ENCODE data around the gene C2CD2.
"Not testable (repeated sequence)": the region's sequence is repeated elsewhere in the genome, so short reads cannot be mapped to it uniquely, and the experiment has no call there.

C2CD2 gene

DNA sequence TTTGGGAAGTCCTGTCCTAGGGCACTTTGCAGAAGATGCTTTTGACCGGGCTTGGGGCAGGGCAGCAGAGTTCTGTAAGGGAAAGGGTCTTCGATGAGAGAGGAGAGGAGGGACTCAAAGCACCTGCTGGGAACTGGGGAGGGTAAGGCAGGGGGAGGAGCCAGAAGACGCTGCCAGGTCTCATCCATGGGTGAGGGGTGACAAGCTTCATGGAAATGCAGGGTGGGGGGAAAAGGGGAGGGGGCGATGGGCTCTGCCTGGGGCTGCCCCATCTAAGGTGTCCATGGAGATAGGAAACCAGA, 20.9 kb upstream of the C2CD2 start:
- no peak for DNase-seq

DNA sequence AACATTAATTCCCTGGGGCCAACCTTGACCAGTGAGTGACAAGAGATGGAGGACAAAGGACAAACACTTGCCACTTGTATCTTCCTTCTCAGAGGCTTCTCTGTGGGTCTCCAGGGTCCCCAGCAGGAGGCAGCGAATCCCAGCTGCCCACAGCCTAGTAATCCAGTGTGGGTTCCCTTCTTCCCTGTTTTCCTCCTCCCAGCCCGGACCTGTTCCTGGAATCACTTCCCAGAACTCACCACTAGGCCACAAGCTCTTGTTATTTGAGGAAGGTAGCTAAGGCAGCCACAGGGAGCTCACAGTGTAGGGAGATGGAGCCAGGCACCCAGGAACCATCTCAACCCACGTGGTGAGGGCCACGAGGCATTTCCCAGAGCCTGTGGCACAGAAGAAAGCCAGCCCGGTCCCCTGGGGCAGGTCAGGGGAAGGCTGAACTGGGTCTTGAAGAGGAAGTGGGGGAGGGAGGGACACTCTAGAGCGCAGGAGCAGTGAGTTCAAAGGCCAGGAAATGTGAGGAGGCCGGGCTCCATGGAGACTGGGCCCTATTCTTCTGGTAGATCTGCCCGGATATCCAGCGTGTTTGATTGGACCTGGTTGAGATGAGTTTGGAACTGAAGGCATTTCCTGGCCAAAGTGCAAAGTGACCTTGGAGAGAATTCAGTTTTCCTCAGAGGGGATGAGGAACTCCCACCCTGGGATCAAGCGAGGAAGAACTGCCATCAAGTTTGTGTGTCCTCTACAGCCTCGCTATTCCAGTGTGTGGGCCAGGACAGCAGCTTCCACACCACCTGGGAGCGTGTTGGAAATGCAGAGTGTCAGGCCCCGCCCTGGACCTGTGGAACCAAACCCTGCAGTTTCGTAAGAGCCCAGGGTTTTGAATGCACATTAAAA, 20.3 kb upstream of the C2CD2 start:
- peak; percentile 42 for DNase-seq

DNA sequence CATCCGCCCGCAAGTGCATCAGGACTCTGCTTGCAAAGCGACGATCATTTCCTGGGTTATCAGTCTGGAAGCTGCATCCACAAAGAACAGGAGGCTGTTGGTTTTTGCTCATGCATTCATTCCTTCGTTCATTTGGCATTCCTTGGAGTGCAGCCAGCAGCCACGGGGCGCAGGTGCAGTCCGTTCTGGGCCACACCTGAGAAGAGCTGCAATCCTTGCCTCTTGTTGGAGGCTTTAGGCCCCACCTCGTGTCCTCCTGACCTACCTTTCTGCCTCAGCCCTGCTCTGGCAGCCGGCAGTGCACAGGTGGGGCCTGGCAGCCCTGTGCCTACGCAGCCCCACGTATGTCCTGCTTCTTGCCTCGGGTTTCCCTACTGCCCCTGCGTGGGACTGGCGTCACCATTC, 19.6 kb upstream of the C2CD2 start:
- no peak for DNase-seq

DNA sequence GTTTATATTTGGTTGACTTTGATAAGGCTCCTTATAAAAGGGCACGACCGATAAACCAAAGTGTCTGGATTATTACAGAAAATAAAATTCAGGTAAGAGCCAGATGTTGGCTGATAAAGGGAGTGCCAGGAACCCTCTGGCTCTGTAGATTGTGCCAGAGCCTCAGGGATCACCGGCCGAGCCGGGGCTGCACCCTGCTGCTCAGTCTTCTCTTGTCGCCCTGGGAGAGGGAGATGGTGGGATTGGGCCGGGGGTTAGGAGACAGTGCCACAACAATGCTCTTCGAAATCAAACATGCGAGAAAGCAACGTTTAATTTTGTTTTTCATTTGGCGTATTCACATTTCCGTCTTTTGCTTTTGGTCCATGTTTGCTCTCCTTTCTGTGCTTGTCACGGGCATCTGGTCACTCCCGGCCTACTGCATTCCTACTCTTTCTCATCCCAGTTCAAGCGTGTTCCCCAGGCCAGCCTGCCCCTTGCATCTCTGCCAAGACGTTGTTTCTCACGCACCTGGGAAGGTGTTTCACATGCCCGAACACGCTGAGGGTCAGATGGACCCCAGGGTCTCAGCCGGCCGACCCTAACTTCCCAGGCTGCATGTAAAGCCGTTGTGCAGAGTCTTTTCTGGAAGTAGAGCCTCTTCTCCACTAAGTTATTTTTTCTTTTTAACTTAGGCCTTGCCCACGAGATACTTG, 18.8 kb upstream of the C2CD2 start:
- DNase-seq, result no peak

DNA sequence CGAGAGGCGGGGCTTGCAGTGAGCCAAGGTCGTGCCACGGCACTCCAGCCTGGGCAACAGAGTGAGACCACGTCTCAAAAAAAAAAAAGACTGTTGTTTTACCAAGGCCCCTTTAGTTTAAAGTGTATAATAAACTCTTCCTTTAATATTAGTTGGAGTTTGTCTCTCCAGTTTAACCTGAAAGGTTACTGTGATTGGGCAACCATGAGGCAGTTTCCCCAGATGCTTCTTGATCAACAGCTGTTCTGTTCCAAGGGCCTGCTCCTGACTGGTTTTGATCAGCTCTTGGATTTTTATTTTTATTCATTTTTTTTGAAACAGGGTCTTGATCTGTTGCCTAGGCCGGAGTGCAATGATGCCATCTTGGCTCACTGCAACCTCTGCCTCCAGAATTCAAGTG, 18.1 kb upstream of the C2CD2 start:
- DNase-seq, result no peak

DNA sequence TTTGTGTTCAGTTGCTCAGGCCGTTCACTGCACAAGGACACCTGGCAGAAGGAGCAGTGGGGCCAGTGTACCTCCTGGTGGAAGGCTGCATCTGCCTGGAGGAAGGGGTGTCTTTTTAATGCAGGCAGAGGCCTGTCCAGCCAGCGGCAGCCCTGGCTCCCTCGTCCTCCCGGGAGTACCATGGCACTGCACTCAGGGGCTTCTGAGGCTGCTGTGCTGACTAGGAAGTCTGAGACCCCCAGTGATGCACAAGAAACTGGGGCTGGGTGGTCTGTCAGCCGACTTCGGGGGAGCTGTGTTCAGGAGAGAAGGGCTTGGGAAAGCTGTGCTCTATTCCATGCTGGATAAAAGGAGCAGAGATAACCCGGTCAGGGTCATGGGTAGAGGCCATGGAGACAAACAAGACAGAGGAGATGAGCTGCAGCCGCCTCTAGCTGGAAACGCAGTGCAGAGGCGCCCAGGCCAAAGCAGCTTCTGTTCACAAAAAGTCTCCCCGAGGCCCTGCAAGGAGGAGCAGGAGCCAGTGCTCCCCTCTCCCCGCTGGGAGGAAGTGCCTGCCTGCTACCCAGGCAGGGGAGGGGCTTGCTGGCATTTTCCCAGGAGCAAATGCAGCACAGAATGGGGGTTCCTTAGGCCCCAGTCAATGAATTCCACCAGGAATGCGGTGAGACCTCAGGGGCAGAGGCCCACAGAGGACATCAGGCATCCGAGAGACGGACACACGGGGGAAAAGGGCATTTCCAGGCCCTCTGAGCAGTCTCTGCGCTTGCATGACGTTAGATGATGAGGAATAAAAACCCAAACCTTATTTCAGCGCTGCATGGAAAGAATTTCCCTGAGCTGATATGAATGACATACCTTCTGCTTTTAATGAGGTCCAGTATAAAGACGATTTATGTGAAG, 17.2 kb upstream of the C2CD2 start:
- DNase-seq, result no peak

DNA sequence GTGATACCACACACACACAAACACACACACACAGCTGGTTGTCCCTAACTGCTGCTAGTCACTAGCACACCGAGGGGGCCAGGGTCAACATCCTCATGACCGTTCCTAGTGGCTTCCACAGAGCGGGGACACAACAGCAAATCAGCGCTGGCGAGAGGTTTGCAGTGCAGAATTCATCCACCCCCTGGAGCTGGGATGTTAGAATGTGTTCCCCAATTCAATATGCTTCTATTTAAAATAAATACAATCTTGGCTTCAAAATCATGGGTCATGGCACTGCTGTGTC, 16.2 kb upstream of the C2CD2 start:
- DNase-seq, result no peak

DNA sequence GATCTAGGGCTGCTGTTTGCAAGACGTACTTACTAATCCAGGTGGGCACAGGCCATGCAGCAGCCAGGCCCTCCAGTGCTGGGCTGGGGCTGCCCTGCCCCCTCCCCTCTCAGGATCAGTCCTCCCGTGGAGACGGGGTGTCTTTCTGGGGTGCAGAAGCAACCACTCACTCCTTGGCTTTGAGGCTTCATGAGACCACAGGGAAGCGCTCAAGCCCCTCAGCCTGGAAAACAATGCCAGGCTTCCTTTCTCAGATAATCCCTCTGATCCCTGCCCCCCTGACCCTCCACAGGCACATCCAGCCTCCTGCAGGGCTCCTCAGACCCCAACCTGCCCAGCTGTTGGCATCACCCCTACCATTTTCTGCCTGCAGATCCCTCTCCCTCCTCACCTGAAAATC, 13.9 kb upstream of the C2CD2 start:
- DNase-seq, result no peak

DNA sequence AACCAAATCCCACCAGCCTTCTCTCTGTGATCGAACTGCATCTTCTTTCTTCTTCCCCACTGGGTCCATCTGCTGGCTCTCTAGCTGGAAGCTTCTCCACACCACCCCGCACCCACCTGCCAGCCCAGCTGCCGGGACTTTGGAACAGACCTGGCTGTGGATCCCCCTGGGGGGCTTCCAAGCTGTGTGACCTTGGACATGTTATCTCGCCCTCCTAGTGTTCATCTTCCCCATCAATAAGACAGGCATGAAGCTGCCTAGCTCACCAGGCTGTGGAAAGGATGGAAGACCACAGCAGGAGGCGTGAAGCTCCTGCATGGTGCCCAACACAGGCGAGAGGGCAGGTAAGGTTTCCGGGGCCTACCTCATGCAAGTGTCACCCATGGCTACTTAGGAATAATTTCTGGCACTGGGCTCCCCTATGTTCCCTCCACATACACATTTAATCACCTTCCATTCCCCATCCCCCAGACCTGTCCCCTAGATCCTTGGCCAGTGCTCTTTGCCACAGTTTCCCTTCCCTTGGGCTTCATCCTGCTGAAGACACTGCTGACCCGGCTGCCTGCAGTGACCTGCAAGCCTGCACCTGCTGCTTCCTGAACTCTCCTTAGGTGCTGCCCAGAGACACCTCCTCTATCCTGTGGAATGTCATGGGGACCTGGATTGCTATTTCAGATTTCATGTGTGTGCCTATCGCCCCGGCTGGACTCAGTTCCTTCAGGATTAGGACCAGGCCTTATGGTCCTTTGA, 13.2 kb upstream of the C2CD2 start:
- DNase-seq, result no peak

DNA sequence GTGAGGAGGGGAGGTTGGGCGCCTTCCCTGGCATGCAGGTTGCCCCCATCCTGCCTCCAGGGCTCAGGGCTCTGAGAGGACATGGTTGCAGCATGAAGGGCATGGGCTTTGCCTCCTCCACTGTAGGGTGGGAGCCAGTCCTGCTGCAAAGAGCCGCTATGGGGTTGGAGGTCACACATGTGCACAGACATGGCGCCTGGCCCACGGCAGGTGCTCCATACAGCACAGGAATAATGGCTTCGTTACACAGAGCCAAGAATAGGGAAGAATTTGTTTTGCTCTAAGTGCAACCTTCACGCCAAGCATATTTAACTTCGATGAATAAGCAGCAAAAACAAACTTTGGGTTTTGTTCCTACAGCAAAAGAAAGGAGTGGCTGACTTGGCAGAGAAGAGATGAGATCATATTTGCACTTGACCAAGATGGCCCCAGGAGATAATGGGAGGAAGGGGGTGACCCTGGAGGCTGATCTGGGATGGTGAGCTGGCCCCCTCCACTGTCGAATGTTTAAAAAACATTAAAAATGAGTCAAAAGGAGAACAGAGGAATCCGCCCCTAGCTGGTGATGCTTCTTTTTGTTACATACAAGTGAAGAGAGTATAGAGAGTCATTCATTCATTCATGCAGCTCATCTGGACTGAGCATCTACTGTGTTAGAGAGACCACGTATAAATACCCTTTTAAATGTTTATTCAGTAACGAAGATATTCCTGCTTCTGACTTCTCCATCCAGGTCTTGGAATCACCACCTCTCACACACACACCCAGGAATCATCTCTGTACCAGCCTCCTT, 12.4 kb upstream of the C2CD2 start:
- DNase-seq, result no peak

DNA sequence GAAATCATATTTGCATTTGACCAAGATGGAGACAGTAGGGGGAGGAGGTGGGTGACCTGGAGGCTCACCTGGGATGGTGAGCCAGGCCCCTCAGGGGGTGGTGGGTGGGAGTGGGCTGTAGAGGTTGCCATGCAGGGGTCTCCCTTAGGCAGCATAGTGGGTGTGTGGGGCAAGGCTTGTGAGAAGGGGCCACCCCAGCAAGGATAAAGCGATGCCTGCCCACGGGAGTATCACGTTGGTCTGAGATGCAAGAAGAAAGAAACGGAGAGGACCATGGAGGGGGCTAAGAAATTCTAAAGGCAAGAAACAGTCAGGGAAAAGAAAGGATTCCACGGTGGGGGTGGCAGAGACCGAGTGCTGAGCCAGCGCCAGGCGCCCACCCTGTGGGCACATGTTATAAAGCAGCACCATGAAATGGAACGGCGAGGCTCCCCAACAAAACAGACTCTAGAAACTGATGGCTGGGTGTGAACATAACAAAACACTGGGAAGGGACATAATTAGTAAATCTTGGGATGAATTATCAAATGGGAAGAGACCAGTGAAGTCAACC, 11.7 kb upstream of the C2CD2 start:
- no peak for DNase-seq

DNA sequence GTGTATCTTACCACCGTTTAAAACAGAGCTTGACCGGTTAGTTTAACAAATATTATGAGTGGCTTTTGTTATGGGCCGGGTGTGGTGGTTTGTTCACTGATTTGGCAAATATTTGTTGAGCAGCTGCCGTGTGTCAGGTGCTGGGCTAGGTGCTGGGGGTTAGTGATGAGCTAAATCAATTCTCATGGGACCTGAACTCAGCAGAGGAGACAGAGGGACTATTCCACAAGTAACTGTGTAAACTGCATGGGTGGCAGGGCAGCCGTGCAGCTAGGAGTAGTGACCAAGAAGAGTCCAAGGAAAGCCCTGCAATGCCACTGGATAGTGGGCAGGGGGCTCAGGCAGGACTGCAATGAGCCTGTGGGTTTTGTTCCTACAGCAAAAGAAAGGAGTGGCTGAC, 11.2 kb upstream of the C2CD2 start:
- DNase-seq, result no peak

DNA sequence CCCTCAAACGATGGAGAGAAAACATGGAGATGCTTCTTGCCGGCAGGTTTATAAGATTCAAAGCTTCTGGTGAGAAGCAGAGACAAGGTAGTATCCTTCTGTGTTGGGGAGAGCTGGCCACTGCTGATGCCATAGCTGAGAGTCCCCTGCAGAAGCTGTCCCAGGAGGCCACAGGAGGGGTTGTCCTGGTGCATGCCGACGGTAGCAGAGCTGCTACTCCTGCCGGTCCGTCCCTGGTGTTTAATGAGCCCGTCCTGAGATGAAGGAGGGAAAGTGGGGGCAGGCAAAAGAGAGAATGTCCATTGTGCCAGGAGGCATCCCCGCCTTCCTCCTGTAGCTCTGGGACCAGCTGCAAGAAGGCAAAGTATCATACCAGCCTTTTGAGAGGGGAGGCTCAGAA, 10.4 kb upstream of the C2CD2 start:
- no peak for DNase-seq

DNA sequence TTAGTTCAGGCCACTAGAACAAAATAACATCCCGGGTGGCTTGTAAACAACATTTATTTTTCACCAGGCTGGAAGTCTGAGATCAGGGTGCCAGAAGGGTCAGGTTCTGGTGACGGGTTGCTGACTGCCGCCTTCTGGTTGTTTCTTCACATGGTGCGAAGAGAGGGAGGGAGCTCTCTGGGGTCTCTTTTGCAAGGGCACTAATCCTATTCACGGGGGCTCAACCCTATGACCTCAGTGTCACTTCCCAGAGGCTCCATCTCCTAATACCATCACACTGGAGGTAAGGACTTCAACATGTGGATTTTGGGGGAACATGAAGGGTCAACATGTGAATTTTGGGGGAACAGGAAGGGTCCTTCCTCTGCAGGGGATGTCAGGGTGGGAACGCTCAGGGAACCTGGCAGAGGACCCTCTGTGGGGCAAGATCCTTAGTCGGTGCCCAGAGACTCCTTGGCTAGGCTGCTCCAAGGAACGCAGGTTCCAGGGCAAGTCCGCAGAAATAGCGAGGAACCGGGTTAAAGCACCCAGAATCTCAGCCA, 8.7 kb upstream of the C2CD2 start:
- no peak for DNase-seq

DNA sequence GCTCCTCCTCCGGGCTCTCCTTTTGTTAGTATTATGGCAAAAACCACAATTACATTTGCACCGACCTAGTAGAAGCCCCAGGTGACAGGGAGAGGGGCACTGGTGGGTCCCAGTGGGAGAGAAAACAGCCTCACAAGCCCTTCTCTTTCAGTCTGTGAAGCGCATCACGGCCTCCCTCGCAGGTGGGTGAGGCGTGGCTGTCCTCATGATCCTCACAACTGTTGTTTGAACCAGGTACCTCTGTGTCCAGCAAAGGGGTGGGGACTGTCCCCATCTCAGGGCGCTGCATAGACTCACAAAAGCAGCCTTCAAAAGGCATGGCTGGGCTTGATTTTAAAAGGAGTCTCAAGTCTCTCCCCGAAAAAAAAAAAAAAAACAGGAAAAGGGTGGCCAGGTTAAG, 7.9 kb upstream of the C2CD2 start:
- DNase-seq, result no peak

DNA sequence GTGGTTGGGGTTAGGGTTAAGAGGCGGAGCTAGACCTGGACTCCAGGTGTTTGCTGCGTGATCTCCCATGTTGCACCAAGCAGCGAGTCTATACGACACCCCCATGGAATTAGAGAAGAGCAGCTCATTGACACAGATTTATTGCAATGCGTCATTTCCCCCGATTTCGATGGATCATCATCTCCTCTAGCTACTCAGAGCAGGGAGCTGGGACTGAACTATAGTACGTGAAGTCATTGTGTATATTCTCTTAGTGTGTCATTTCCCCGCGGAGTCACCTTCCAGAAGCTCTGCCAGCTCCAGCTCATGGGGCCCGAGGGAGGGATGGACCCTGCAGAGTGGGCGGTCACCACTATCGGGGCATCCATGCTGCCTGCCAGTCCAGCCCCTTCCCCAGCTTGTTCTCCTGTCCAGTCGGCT, 7.5 kb upstream of the C2CD2 start:
- DNase-seq, result no peak

DNA sequence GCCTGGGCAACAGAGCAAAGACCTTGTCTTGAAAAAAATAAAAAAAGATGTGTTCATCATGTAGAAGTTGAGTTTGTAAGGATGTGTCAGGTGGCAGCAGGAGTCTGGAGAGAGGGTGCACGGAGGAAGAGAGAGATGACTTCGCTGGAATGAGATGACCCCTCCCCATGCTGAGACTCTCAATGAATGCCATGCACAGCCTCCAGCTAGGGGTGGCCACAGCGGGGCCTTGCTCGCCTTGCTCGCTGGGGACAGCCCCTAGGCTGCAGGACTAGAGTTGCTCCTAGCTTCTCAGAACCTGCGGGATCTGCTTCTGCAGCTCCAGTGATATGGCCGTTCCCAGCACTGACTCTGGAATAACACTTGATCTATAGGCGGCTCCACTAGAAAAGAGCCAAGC, 6.6 kb upstream of the C2CD2 start:
- no peak for DNase-seq

DNA sequence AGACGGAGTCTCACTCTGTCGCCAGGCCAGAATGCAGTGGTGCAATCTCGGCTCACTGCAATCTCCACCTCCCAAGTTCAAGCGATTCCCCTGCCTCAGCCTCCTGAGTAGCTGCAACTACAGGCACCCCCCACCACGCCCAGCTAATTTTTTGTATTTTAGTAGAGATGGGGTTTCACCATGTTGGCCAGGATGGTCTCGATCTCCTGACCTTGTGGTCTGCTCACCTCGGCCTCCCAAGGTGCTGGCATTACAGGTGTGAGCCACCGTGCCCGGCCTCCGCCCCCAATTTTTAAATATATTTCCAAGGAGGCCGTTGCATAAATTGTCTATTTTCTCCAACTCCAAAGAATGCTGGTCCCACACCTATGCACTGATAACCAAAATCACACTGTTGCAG, 5.9 kb upstream of the C2CD2 start:
- DNase-seq, result not testable (repeated sequence)

DNA sequence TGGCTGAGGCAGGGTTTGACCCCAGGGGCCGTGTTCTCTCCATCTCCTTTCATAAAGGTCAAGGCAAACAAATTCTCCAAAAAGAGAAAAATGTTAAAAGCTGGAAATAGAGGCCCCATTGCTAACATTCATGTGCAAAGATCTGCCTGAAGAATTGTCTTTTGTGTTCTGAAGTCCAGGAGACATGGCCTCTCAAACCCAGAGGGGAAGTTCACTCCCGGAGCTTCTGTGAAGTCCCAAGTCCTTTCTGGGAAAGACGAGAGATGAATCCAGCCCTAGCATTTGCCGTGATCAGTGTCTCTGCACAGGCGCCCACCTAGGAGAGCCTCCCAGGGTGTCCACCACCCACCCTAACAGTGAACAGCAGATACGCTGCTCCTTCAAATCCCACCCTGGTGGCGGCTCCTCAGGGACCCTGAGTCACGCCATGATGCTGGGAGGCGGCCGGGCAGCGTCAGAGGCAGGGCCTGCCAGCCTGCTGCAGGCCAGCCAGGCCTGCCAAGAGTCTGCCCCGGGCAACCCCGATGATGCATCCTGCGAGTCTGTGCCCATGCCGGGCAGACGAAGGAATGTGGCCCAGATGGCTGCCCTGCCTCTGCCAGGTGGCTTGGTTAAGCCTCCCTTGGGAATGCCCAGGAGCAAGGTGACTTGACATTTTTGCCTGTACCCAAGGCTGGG, 5.2 kb upstream of the C2CD2 start:
- no peak for DNase-seq

DNA sequence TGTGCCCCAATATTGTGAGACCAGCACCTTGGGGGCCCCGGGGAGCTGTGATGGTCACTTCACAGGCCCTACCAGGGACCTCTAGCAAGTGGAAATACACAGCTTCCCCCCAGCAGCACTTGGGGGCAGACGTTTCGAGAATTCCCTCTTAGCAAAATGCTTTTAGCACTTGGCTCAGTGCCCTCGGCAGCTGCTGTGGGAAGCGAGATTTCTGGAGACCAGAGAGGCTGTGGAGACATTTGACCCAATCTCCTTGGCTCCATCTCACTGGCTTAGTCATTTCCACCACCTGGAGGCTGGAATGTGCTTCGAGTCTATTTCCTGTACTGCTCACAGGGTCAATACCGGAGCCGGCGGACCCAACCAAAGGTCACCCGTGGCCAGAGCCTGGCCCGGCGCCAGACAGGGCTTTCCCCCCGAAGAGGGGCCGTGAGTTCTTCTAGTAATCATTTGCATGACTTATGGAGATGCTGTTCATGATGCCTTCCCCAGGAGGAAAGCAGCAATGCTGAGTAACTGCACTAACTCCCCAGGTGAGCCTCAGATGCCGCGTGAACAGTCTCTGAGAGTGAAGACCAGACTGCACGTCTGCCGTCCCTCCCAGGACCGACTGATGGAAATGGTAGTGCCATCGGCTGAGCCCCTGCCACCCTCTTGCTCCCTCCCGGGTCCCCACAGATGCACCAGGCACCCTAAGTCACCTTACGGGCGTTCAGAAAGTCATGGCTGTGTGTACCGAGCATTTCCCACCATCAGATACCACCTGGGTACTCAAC, 4.4 kb upstream of the C2CD2 start:
- no peak for DNase-seq
